ENCODE measurements around the gene C2orf81. TPM values are rescaled to one million over a fixed set of nuclear protein-coding genes. Genes with fewer than 3 reads are reported as not detected.
"Not testable (repeated sequence)": the region's sequence is repeated elsewhere in the genome, so short reads cannot be mapped to it uniquely, and the experiment has no call there.

The C2orf81 gene
- total RNA-seq, 1 donor from 2014 or later, result 6.0 TPM

GRCh38 chr2:74425523-74425922, 4.1 kb upstream of the C2orf81 start:
- peaks cover 7% of the 10 kb centered on the region for H3K4me1 Mint-ChIP-seq
- no peak overlapping the region for H3K4me3 Mint-ChIP-seq
- H3K36me3 Mint-ChIP-seq, result peaks cover 22% of the 10 kb centered on the region
- H3K9me3 Mint-ChIP-seq, result no peaks in the 10 kb centered on the region
- peak overlapping the region; percentile 30 for H3K27ac Mint-ChIP-seq
- no peak for DNase-seq (ENCODE audit: low spot score in 2 of 2, unreplicated experiment in 2 of 2)
- peaks cover 2% of the 10 kb centered on the region for H3K27me3 Mint-ChIP-seq (ENCODE audit: low read depth)
- TF ChIP-seq CTCF (IDR thresholded peaks at IDR 0.05; ENCODE audit: unreplicated experiment), result no peak

- TF ChIP-seq CTCF (IDR thresholded peaks at IDR 0.05; ENCODE audit: unreplicated experiment), result no peak
- Mint-ChIP-seq H3K36me3 (peaks cover 19% of the 10 kb centered on the region), H3K27ac (no peak overlapping the region), H3K9me3 (no peaks in the 10 kb centered on the region), H3K4me3 (no peak overlapping the region), H3K4me1 (peaks cover 7% of the 10 kb centered on the region), H3K27me3 (ENCODE audit: low read depth) (peaks cover 2% of the 10 kb centered on the region)
- no peak for DNase-seq (ENCODE audit: low spot score in 2 of 2, unreplicated experiment in 2 of 2)
Observed at GRCh38 chr2:74424995-74425406, 3.6 kb upstream of the C2orf81 start.

DNA sequence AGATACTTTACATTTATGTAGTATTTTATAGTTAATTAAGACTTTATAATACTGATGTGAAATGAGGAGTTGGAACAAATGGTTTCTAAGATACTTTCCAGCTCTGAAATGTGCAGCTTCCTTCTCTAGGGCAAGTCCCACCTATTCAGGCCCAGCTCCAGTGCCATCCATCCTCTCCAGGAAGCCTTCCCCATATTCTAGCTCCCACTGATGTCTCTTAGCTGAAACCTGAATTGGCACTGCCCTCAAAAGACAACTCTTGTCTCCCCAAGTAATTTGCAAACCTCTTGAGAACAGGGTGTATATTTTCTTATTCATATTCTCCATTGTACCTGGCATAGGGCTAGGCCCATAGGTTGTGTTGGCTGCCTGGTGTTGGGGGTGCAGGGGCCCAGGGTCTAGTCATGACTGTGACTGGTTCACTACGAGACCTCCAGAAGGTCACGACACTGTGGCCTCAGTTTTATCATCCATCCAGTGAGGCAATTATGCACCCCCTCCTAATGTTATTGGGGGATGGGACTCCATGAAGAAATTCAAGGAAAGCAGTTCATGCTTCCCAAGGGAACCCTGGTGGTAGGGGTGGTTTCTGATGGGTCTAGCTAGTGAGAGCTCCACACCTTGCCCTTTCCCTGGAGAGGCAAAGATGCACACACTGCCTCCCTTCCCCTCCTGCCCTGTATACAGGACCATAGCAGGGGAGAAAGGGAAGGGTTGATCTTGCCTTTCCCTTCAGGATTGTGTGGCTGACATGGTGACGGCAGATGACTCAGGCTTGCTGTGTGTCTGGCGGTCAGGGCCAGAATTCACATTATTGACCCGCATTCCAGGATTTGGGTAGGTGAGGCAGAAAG, 2.9 kb upstream of the C2orf81 start:
- Mint-ChIP-seq H3K27ac (no peak overlapping the region), H3K9me3 (no peaks in the 10 kb centered on the region)

GRCh38 chr2:74423231-74424095, 2.0 kb upstream of the C2orf81 start:
- peaks cover 7% of the 10 kb centered on the region for H3K4me1 Mint-ChIP-seq
- peaks cover 3% of the 10 kb centered on the region for H3K27me3 Mint-ChIP-seq (ENCODE audit: low read depth)
- no peak for TF ChIP-seq CTCF (IDR thresholded peaks at IDR 0.05; ENCODE audit: unreplicated experiment)
- DNase-seq (ENCODE audit: low spot score in 2 of 2, unreplicated experiment in 2 of 2), result no peak
- H3K27ac Mint-ChIP-seq, result no peak overlapping the region
- peak overlapping the region; percentile 93 for H3K4me3 Mint-ChIP-seq
- peaks cover 13% of the 10 kb centered on the region for H3K36me3 Mint-ChIP-seq
- no peaks in the 10 kb centered on the region for H3K9me3 Mint-ChIP-seq

More for the DNA sequence above, 2.9 kb upstream of the C2orf81 start:
- Mint-ChIP-seq H3K4me1 (peaks cover 7% of the 10 kb centered on the region), H3K27me3 (ENCODE audit: low read depth) (peaks cover 2% of the 10 kb centered on the region), H3K4me3 (no peak overlapping the region), H3K36me3 (peaks cover 16% of the 10 kb centered on the region)
- no peak for DNase-seq (ENCODE audit: low spot score in 2 of 2, unreplicated experiment in 2 of 2)
- no peak for TF ChIP-seq CTCF (IDR thresholded peaks at IDR 0.05; ENCODE audit: unreplicated experiment)

GRCh38 chr2:74420443-74421103, 846 bp downstream of the C2orf81 start:
- not testable (repeated sequence) for H3K27me3 Mint-ChIP-seq (ENCODE audit: low read depth); H3K36me3 Mint-ChIP-seq; DNase-seq (ENCODE audit: low spot score in 2 of 2, unreplicated experiment in 2 of 2); H3K9me3 Mint-ChIP-seq; H3K4me1 Mint-ChIP-seq; H3K27ac Mint-ChIP-seq
- H3K4me3 Mint-ChIP-seq, result peak overlapping the region; percentile 93

Measured in mesothelial cell of epicardium (in vitro differentiated cells).